Measurements from ENCODE around the gene ADAMTSL3.
A peak's percentile ranks its signal among the peaks of the same experiment; 100 is the strongest.

The ADAMTSL3 gene

DNA sequence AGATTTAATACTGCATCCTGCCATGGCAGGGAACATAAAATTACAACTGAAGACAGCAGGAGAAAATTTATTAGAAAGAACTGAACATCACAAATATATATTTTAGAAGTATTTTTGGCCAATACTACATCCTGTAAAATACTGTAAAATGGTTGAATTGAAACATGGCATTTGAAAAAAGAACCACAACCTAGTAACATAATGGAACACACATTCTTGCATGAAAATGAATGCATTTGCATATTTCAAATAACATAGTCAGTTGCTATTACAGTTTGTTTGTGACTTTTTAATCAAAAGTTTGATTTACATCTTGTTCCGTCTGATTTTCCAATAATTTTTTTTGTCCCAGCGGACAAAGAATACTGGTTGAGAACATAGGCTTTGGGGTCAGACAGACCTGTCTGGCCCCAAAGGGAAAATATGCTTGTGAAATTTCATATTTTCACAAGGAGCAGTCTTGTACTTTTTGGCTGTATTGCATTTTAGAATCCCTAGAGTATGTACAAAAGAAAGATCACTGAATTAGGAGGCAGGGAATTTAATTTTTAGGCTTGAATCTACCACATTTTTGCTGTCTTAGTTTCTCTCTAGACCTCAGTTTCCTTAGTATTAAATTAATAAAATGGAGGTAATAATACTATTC, 268.8 kb downstream of the ADAMTSL3 start:
- DNase-seq (ENCODE audit: extremely low read depth, insufficient read length), result no peak
- TF ChIP-seq, protein P1, sequence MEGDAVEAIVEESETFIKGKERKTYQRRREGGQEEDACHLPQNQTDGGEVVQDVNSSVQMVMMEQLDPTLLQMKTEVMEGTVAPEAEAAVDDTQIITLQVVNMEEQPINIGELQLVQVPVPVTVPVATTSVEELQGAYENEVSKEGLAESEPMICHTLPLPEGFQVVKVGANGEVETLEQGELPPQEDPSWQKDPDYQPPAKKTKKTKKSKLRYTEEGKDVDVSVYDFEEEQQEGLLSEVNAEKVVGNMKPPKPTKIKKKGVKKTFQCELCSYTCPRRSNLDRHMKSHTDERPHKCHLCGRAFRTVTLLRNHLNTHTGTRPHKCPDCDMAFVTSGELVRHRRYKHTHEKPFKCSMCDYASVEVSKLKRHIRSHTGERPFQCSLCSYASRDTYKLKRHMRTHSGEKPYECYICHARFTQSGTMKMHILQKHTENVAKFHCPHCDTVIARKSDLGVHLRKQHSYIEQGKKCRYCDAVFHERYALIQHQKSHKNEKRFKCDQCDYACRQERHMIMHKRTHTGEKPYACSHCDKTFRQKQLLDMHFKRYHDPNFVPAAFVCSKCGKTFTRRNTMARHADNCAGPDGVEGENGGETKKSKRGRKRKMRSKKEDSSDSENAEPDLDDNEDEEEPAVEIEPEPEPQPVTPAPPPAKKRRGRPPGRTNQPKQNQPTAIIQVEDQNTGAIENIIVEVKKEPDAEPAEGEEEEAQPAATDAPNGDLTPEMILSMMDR (IDR thresholded peaks at IDR 0.05; ENCODE audit: insufficient read depth, low read length, poor library complexity, severe bottlenecking), result no peak
- H3K36me3 ChIP-seq (ENCODE audit: control insufficient read depth, insufficient read depth, low read length), result no peaks in the 10 kb centered on the region
- no peak overlapping the region for H3K4me3 ChIP-seq (replicated peaks; ENCODE audit: low read depth, low read length)
- no peaks in the 10 kb centered on the region for H3K27me3 ChIP-seq (replicated peaks; ENCODE audit: control insufficient read depth, insufficient read depth, low read length)

DNA sequence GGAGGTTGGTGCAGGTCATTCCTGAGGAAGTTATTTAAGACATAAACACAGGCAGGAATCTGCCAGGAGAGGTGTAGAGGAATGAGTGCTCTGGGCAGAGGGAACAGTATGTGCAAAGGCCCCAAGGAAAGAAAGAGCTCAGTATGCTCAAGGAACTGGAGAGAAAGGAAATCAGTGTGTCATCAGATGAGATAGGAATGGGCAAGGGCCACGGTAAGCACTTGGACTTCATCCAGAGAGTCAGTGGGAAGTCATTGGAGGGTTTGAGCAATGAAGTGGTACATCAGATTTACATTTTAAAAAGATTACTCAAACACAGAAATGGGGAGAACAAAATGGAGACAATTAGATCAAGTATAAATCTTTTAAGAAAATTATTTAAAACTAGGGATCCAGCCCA, 272.2 kb downstream of the ADAMTSL3 start:
- TF ChIP-seq, protein P1 (IDR thresholded peaks at IDR 0.05; ENCODE audit: insufficient read depth, low read length, poor library complexity, severe bottlenecking), result no peak
- no peaks in the 10 kb centered on the region for H3K36me3 ChIP-seq (ENCODE audit: control insufficient read depth, insufficient read depth, low read length)
- no peaks in the 10 kb centered on the region for H3K27me3 ChIP-seq (replicated peaks; ENCODE audit: control insufficient read depth, insufficient read depth, low read length)
- no peak for DNase-seq (ENCODE audit: extremely low read depth, insufficient read length)
- H3K4me3 ChIP-seq (replicated peaks; ENCODE audit: low read depth, low read length), result no peak overlapping the region

DNA sequence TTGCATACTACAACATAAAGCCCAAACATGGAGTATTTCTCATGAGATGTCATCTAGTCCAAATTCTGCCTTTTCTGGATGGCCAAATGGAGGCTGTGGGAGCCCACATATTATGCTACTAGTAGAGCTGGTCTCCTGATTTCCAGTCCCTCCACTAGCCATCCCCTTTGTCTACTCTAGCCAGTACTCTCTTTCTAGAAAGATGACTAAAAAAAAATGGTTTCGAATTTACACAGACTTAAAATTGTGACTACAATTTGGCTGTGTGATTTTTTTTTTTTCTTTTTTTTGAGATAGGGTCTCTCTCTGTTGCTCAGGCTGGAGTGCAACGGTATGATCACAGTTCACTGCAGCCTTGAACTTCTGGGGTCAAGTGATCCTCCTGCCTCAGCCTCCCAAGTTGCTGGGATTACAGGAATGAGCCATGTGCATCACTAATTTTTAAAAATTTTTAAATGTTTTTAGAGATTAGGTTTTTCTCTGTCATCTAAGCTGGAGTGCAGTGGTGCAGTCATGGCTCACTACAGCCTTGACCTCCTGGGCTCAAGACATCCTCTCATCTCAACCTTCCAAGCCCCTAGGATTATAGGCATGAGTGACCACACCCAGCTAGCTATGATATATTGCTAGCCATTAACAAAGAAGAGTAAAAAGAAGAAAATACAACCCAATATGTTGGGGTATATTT, 273.9 kb downstream of the ADAMTSL3 start:
- TF ChIP-seq, protein P1 (IDR thresholded peaks at IDR 0.05; ENCODE audit: insufficient read depth, low read length, poor library complexity, severe bottlenecking), result no peak
- Histone ChIP-seq H3K27me3 (replicated peaks; ENCODE audit: control insufficient read depth, insufficient read depth, low read length) (no peaks in the 10 kb centered on the region), H3K4me3 (replicated peaks; ENCODE audit: low read depth, low read length) (peak overlapping the region; percentile 47), H3K36me3 (ENCODE audit: control insufficient read depth, insufficient read depth, low read length) (no peaks in the 10 kb centered on the region)
- DNase-seq (ENCODE audit: extremely low read depth, insufficient read length), result no peak

DNA sequence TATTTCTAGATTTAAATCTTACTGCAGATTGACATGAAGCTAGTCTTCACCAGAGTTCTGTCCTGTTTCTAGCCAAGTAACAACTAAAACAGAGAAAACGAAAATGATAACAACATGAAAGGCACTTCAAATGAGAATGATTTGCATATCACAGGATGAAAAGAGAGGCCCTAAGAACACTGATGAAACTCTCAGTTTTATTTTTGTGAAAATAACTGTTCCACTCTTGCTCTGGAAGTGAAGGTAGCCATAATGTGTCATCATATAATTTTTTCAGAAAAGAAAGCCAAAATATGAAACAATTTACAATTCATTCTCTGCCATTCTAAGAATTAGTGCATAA, 274.4 kb downstream of the ADAMTSL3 start:
- TF ChIP-seq, protein P1 (IDR thresholded peaks at IDR 0.05; ENCODE audit: insufficient read depth, low read length, poor library complexity, severe bottlenecking), result no peak
- no peaks in the 10 kb centered on the region for H3K36me3 ChIP-seq (ENCODE audit: control insufficient read depth, insufficient read depth, low read length)
- H3K27me3 ChIP-seq (replicated peaks; ENCODE audit: control insufficient read depth, insufficient read depth, low read length), result no peaks in the 10 kb centered on the region
- DNase-seq (ENCODE audit: extremely low read depth, insufficient read length), result peak; percentile 60
- H3K4me3 ChIP-seq (replicated peaks; ENCODE audit: low read depth, low read length), result peak overlapping the region; percentile 47; the same call in 1 of the 2 replicates

DNA sequence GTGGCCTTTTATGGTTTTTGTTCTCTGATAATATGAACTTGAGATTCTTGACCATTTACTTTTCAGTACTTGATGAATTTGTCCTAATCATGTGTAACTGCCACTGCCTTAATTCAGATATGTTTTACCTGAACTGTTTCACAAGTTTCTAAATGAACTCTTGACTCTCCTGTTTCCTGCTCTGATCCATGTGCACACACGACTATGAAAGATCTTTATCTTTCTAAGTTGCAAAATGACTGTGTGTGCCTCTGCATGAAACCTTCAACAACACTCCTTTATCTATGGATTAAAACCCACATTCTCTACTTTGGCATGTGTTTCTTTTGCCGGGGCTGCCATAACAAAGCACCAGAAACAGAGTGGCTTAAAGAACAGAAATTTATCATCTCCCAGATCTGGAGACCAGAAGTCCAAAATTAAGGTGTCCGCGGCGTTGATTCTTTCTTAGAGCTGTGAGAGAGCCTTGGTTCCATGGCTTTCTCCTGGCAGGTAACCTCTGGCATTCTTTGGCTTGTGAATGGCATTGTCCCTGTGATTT, 275.0 kb downstream of the ADAMTSL3 start:
- TF ChIP-seq, protein P1 (IDR thresholded peaks at IDR 0.05; ENCODE audit: insufficient read depth, low read length, poor library complexity, severe bottlenecking), result no peak
- no peak for DNase-seq (ENCODE audit: extremely low read depth, insufficient read length)
- no peaks in the 10 kb centered on the region for H3K27me3 ChIP-seq (replicated peaks; ENCODE audit: control insufficient read depth, insufficient read depth, low read length)
- no peak overlapping the region; the same call in 1 of the 2 replicates for H3K4me3 ChIP-seq (replicated peaks; ENCODE audit: low read depth, low read length)
- no peaks in the 10 kb centered on the region; the same call in 1 of the 2 replicates for H3K36me3 ChIP-seq (ENCODE audit: control insufficient read depth, insufficient read depth, low read length)

All from GM06990 (cell line).